ENCODE measurements around the gene SHISAL2A. TPM values are rescaled to one million over a fixed set of nuclear protein-coding genes. Genes with fewer than 3 reads are reported as not detected.

SHISAL2A gene
- total and polyA plus RNA-seq, 2 of the 8 experiments (the other 6 are each of a cell fraction or from before 2014, with no cell fraction given) = 0.74 to 2.1 TPM

DNA sequence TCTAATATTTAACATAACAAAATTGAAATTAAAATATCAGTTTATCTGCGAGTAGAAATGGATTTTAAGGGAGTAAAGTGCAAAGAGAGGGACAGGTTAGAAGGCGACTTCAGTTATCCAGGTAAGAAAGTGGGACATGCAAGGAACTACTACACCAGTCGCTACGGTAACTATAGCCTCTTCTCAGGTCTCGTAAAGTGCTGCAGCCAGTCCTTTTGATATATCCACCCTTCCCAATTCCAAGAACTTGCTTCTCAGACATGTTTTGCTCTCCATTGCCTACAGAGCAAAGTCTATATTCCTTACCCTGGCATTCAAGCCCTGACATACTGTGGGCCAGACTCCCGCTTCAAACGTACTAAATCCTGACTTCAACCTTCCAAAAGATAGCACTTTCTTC lies 62.7 kb downstream of the SHISAL2A start (continued):
- TF ChIP-seq NANOG (IDR thresholded peaks at IDR 0.05; ENCODE audit: insufficient read depth, low read depth, low read length, poor library complexity, severe bottlenecking) (no peak), POU5F1 (IDR thresholded peaks at IDR 0.05; ENCODE audit: low read depth, low read length) (no peak), TAF1 (IDR thresholded peaks at IDR 0.05; ENCODE audit: low read depth, low read length) (no peak), SAP30 (IDR thresholded peaks at IDR 0.05; ENCODE audit: insufficient read depth, insufficient replicate concordance, low read length) (no peak), NRF1 (IDR thresholded peaks at IDR 0.05; ENCODE audit: low read depth, low read length) (no peak), SP2 (IDR thresholded peaks at IDR 0.05; ENCODE audit: low read length) (no peak)

Measured in H1 (cell line).